ENCODE results near the gene TCEAL9. TPM values are rescaled to one million over a fixed set of nuclear protein-coding genes. Genes with fewer than 3 reads are reported as not detected.

TCEAL9 gene
- total RNA-seq, 3 donors from 2014 or later (not counting 1 experiment from before 2014, with no cell fraction given): 0.40 TPM; not detected in 2

- TF ChIP-seq, protein P1, sequence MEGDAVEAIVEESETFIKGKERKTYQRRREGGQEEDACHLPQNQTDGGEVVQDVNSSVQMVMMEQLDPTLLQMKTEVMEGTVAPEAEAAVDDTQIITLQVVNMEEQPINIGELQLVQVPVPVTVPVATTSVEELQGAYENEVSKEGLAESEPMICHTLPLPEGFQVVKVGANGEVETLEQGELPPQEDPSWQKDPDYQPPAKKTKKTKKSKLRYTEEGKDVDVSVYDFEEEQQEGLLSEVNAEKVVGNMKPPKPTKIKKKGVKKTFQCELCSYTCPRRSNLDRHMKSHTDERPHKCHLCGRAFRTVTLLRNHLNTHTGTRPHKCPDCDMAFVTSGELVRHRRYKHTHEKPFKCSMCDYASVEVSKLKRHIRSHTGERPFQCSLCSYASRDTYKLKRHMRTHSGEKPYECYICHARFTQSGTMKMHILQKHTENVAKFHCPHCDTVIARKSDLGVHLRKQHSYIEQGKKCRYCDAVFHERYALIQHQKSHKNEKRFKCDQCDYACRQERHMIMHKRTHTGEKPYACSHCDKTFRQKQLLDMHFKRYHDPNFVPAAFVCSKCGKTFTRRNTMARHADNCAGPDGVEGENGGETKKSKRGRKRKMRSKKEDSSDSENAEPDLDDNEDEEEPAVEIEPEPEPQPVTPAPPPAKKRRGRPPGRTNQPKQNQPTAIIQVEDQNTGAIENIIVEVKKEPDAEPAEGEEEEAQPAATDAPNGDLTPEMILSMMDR (IDR thresholded peaks at IDR 0.05): no peak
- Mint-ChIP-seq H3K27me3 (ENCODE audit: low read depth in 2 of 2) (peaks cover 2 to 17% of the 10 kb centered on the region in 2 donors), H3K36me3 (no peaks in the 10 kb centered on the region), H3K9me3 (no peaks in the 10 kb centered on the region), H3K4me3 (peak overlapping the region; percentile 88), H3K27ac (peak overlapping the region; percentile 41 to 84), H3K4me1 (peaks cover 7 to 8% of the 10 kb centered on the region in 2 donors)
- Histone ChIP-seq H3K4me1 (ENCODE audit: control insufficient read depth, insufficient read depth, low read length) (peaks cover 4% of the 10 kb centered on the region), H3K27me3 (ENCODE audit: control insufficient read depth, insufficient read depth, low read length) (no peaks in the 10 kb centered on the region), H3K36me3 (ENCODE audit: control insufficient read depth, insufficient read depth, low read length) (no peaks in the 10 kb centered on the region), H3K9me3 (ENCODE audit: control insufficient read depth, insufficient read depth, low read length) (no peaks in the 10 kb centered on the region), H3K4me3 (ENCODE audit: low read length) (peak overlapping the region; percentile 27), H3K27ac (ENCODE audit: low read length) (no peak overlapping the region)
- DNase-seq (peak; percentile 20 to 61), ATAC-seq (peak; percentile 41 to 85 (median 74))
- intact Hi-C loops (cut with micrococcal nuclease): no loop called here
- WGBS (ENCODE audit: insufficient coverage): 3% methylated on average over 19 of the region's 19 CpGs
Observed at GRCh38 chrX:103404231-103405008, 48.1 kb downstream of the TCEAL9 start.

DNA sequence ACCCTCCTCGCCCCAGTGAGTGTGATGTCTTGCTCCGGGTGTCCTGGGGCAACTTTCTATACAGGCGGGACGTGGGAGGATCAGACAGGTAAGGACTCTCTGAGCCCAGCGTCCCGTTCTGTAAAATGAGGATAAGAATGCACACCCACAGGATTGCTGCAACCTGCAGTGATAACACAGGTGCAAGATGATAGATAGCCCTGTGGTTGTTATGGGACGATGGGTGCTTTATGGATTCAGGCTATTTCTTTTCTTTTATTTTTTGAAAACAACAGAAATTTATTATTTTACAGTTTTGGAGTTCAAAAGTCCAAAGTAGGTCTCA is 48.7 kb downstream of the TCEAL9 start:
- whole genome bisulfite sequencing (ENCODE audit: insufficient coverage): 2% methylated on average over 6 of the region's 7 CpGs
- Histone ChIP-seq H3K4me3 (ENCODE audit: low read length) (peak overlapping the region; percentile 27), H3K36me3 (ENCODE audit: control insufficient read depth, insufficient read depth, low read length) (no peaks in the 10 kb centered on the region), H3K9me3 (ENCODE audit: control insufficient read depth, insufficient read depth, low read length) (no peaks in the 10 kb centered on the region), H3K27me3 (ENCODE audit: control insufficient read depth, insufficient read depth, low read length) (no peaks in the 10 kb centered on the region), H3K27ac (ENCODE audit: low read length) (no peak overlapping the region), H3K4me1 (ENCODE audit: control insufficient read depth, insufficient read depth, low read length) (peaks cover 4% of the 10 kb centered on the region)
- H3K4me3 Mint-ChIP-seq: peak overlapping the region; percentile 88
- intact Hi-C loops (cut with micrococcal nuclease): no loop called here
- H3K9me3 Mint-ChIP-seq: no peaks in the 10 kb centered on the region
- H3K4me1 Mint-ChIP-seq: peaks cover 7 to 8% of the 10 kb centered on the region in 2 donors
- H3K27me3 Mint-ChIP-seq (ENCODE audit: low read depth in 2 of 2): peaks cover 4 to 21% of the 10 kb centered on the region in 2 donors
- H3K36me3 Mint-ChIP-seq: no peaks in the 10 kb centered on the region
- TF ChIP-seq, protein P1 (IDR thresholded peaks at IDR 0.05): no peak
- ATAC-seq (no peak), DNase-seq (peak in 1 of 2 donors; percentile 1)
- H3K27ac Mint-ChIP-seq: peak overlapping the region; percentile 41 to 84

DNA sequence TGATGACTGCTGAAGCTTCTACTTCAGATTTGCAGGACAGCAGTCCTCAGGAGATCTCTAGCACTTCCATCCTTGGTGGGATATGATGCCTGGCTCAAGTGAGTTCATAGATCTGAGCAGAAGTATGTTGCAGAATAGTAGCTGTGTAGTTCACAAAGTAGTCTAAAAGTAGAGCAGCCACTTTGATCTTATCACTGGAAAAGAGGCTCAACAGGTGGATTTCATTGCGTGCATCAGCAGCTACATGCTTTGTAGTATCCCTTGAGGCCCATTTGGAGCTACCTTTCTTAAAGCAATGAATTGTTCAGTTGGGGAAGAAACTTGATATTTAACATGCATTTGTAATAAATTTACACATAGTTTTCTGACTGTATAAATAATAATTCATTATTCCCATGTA is 50.0 kb downstream of the TCEAL9 start:
- no peaks in the 10 kb centered on the region for H3K9me3 Mint-ChIP-seq
- no peak overlapping the region for H3K4me3 Mint-ChIP-seq
- peaks cover 7 to 8% of the 10 kb centered on the region in 2 donors for H3K4me1 Mint-ChIP-seq
- WGBS (ENCODE audit: insufficient coverage): 100% methylated on average over 1 of the region's 1 CpG
- no peak for DNase-seq
- H3K27me3 Mint-ChIP-seq (ENCODE audit: low read depth in 2 of 2): peaks cover 7 to 21% of the 10 kb centered on the region in 2 donors
- peaks cover 4% of the 10 kb centered on the region for H3K4me1 ChIP-seq (ENCODE audit: control insufficient read depth, insufficient read depth, low read length)
- intact Hi-C loops (cut with micrococcal nuclease): no loop called here
- no peaks in the 10 kb centered on the region for H3K9me3 ChIP-seq (ENCODE audit: control insufficient read depth, insufficient read depth, low read length)
- H3K27ac ChIP-seq (ENCODE audit: low read length): no peak overlapping the region
- H3K27ac Mint-ChIP-seq: no peak overlapping the region
- H3K36me3 Mint-ChIP-seq: no peaks in the 10 kb centered on the region
- no peak for ATAC-seq
- TF ChIP-seq, protein P1 (IDR thresholded peaks at IDR 0.05): no peak
- H3K4me3 ChIP-seq (ENCODE audit: low read length): no peak overlapping the region
- H3K36me3 ChIP-seq (ENCODE audit: control insufficient read depth, insufficient read depth, low read length): no peaks in the 10 kb centered on the region
- no peaks in the 10 kb centered on the region for H3K27me3 ChIP-seq (ENCODE audit: control insufficient read depth, insufficient read depth, low read length)

All from natural killer cell (primary cell).